Activated T-cell treated with anti-CD3 and anti-CD28 coated beads, Interleukin-2, amount 50 U/mL, for 24 hours (primary cell): Measurements from ENCODE around the gene LFNG.
"Not testable (repeated sequence)": the region's sequence is repeated elsewhere in the genome, so short reads cannot be mapped to it uniquely, and the experiment has no call there.

Experiments
- DNase-seq: peaks from one replicate; pipeline ENCODE4 v3.0.0-alpha.2; 2020
- H3K27ac Mint-ChIP-seq: 2 replicates; pipeline ENCODE4 v1.8.0; 2020; ENCODE audit warnings: mild to moderate bottlenecking, mixed read lengths
- H3K27me3 Mint-ChIP-seq: 2 replicates; pipeline ENCODE4 v1.8.0; 2020; ENCODE audit warnings: mixed read lengths
- H3K36me3 Mint-ChIP-seq: 2 replicates; pipeline ENCODE4 v1.8.0; 2020; ENCODE audit warnings: low read depth, mixed read lengths
- H3K4me1 Mint-ChIP-seq: 2 replicates; pipeline ENCODE4 v1.8.0; 2020; ENCODE audit warnings: low read depth, mixed read lengths
- H3K4me3 Mint-ChIP-seq: 2 replicates; pipeline ENCODE4 v1.8.0; 2020; ENCODE audit warnings: mild to moderate bottlenecking, moderate library complexity, mixed read lengths
- H3K9me3 Mint-ChIP-seq: 2 replicates; pipeline ENCODE4 v1.8.0; 2020; ENCODE audit warnings: mixed read lengths

Gene LFNG

DNA sequence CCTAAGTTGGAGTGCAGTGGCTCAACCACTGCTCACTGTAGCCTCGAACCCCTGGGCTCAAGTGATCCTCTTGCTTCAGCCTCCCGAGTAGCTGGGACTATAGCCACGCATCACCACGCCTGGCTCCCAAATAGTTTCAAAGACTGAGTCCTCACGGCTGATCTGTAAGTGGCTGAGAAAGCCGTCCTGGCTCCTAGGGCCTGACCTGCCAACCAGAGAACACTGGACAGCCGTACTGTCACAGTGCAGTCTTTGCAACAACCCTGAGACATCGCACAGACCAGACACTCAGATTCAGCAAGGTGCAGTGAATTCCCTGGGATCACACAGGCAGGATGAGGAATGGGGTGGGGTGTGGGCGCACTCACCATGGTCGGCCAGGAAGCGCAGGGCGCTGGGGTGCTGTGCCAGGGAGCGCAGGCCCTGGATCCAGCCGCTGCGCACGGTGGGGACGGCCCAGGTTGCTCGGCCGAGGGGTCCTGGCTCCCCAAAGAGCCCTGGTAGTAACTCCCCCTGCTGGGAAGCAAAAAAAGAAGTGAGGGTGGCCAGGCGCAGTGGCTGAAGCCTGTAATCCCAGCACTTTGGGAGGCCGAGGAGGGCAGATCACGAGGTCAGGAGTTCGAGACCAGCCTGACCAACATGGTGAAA, 25.1 kb downstream of the LFNG start:
- H3K27ac Mint-ChIP-seq, result no peak overlapping the region
- H3K36me3 Mint-ChIP-seq, result peaks cover 84% of the 10 kb centered on the region
- H3K4me1 Mint-ChIP-seq, result peaks cover 2% of the 10 kb centered on the region
- H3K27me3 Mint-ChIP-seq, result no peaks in the 10 kb centered on the region
- no peak overlapping the region for H3K4me3 Mint-ChIP-seq
- H3K9me3 Mint-ChIP-seq, result no peaks in the 10 kb centered on the region
- DNase-seq, result no peak

DNA sequence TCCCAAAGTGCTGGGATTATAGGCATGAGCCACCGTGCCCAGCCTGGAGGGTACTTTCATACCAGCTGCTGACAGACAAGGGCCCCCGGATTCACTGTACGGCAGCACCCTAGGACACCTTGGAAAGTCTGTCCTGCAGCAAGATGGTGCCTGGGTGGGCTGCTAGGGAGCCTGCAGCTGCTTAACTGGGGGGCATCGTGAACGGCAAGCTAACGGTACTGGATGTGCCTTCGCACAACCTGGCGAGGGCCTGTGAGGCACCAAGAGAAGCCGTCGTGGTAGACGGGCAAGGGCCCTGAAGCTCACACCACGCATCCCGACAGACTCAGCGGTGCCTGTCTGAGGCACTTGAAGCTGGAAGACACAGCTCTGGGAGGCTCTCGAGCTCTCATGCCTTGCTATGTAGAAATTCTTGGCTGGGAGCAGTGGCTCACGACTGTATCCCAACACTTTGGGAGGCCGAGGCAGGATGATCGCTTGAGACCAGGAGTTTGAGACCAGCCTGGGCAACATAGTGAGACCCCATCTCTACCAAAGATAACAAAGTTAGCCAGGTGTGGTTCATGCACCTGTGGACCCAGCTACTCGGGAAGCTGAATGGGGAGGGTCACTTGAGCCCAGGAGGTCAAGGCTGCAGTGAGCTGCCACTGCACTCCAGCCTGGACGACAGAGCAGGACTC, 26.3 kb downstream of the LFNG start:
- Mint-ChIP-seq H3K4me1 (peaks cover 5% of the 10 kb centered on the region), H3K27me3 (no peaks in the 10 kb centered on the region), H3K9me3 (no peaks in the 10 kb centered on the region), H3K27ac (no peak overlapping the region), H3K36me3 (peaks cover 82% of the 10 kb centered on the region), H3K4me3 (no peak overlapping the region)
- no peak for DNase-seq

DNA sequence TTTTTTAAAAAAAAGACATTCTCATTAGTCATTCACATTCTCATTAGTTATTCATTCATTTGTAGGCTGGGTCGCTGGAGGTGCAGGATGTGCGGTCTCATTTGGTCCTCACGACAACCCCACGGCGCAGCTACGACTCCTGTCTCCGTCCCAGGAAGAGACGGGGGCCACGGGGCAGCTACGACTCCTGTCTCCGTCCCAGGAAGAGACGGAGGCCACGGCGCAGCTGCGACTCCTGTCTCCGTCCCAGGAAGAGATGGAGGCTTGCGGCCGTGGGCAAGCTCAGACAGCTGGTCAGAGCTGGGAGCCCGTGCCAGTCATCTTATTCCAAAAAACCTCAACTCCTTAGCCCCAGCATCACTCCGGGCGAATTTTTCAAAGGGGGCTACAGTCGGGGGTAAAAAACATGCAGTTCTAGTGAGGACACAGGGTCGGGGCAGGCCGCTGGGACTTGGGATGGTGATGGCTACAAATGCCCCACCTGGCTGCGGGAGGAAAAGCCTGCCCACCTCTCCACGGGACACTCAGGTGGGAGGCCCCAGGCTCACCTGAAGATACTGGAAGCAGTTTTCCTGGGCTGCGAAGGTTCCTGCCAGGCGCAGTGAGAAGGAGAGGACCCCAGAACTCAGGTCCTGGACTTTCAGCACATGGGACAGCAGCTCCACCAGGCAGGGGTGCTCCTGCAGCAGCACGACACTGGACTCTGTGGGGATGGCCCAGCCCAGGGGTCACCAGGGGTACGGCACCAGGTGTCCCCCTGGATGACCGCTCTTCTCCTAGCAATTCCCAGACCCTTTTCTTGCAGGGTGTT, 27.4 kb downstream of the LFNG start:
- no peak overlapping the region for H3K4me3 Mint-ChIP-seq
- no peak for DNase-seq
- peaks cover 83% of the 10 kb centered on the region for H3K36me3 Mint-ChIP-seq
- peaks cover 11% of the 10 kb centered on the region for H3K4me1 Mint-ChIP-seq
- H3K27me3 Mint-ChIP-seq, result no peaks in the 10 kb centered on the region
- H3K27ac Mint-ChIP-seq, result no peak overlapping the region
- no peaks in the 10 kb centered on the region for H3K9me3 Mint-ChIP-seq

DNA sequence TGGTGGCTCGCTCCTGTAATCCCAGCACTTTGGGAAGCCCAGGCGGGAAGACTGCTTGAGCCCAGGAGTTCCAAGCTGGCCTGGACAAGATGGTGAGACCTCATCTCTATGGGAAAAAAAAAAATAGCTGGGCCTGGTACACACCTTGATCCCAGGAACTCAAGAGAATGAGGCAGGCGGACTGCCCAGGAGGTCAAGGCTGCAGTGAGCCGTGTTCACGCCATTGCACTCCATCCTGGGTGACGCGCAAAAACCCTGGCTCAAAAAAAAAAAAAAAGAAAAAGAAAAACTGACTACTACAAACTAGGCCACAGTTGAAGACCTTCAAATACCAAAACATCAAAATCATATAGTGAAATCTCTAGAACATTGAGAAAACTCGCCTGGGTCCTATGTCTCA, 31.8 kb downstream of the LFNG start:
- Mint-ChIP-seq H3K27ac (no peak overlapping the region), H3K9me3 (no peaks in the 10 kb centered on the region), H3K4me3 (no peak overlapping the region), H3K4me1 (peaks cover 32% of the 10 kb centered on the region), H3K27me3 (no peaks in the 10 kb centered on the region), H3K36me3 (peaks cover 67% of the 10 kb centered on the region)
- DNase-seq, result no peak

DNA sequence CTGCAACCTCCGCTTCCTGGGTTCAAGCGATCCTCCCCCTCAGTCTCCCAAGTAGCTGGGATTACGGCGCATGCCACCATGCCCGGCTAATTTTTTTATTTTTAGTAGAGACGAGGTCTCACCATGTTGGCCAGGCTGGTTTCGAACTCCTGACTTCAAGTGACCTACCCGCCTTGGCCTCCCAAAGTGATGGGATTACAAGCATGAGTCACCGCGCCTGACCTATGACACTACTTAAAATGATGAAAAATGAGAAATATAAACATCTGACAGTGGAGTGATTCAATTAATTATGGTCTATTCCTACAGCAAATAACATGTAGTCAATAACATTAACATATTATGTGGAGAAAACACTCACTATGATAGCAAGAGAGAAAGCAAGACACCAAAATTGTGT, 33.5 kb downstream of the LFNG start:
- Mint-ChIP-seq H3K4me3 (peak overlapping the region; percentile 92), H3K9me3 (no peaks in the 10 kb centered on the region), H3K27ac (peak overlapping the region; percentile 24), H3K36me3 (peaks cover 51% of the 10 kb centered on the region), H3K27me3 (no peaks in the 10 kb centered on the region), H3K4me1 (peaks cover 37% of the 10 kb centered on the region)
- no peak for DNase-seq

DNA sequence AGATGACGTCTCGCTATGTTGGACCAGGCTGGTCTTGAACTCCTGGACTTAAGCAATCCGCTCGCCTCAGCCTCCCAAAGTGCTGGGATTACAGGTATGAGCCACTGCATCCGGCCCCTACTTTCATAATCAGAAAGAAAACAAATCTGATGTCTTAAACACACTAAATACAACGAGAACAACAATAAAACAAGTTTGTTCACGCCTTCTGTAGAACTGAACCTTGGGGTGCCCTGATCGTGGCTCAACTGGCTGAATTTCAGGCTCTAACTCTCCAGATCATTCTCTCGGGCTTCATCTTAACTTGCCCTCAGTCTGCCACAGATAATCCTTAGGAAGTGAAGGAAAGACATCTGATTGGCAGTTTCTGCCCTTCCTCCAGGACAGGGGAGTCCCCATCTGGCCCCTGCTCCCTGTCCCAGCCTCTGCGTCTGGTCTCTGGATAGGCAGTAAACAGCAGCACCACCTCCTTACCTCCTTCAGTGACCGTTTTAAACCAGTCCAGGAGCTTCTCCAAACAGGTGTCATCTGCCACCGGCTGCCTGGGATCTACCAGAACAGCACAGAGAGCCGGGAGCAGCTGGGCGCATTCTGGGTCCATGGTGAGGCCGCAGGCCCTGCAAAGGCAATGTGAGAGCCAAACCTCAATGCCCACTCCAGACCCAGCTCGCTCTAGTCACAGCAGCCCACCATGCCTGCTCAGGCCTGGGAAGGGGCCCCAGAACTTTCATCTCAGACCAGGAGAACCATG, 34.4 kb downstream of the LFNG start:
- Mint-ChIP-seq H3K27me3 (no peaks in the 10 kb centered on the region), H3K27ac (peak overlapping the region; percentile 91), H3K4me1 (peaks cover 40% of the 10 kb centered on the region), H3K4me3 (peak overlapping the region; percentile 92), H3K9me3 (no peaks in the 10 kb centered on the region), H3K36me3 (peaks cover 45% of the 10 kb centered on the region)
- DNase-seq, result no peak

DNA sequence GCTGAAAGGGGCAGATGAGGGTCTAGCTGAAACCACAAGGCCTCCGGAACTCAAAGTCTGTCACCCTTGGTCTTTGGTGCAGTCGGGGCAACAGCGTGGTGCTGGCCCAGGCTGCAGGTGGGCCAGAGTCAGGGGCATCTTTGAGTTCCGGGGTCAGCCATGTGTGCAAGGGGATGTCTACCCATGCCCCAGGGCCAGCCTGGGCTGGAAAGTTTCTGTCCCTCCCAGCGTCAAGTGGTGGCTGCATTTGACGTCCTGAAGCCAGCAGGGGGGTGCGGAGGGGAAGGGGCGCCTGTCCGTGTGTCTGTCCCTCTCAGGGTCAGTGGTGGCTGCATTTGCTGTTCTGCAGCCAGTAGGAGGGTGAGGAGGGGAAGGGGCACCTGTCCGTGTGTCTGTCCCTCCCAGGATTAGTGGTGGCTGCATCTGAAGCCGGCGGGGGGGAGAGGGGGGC, 35.1 kb downstream of the LFNG start:
- peaks cover 38% of the 10 kb centered on the region for H3K36me3 Mint-ChIP-seq
- peaks cover 39% of the 10 kb centered on the region for H3K4me1 Mint-ChIP-seq
- H3K4me3 Mint-ChIP-seq, result peak overlapping the region; percentile 92
- no peak for DNase-seq
- peak overlapping the region; percentile 91 for H3K27ac Mint-ChIP-seq
- no peaks in the 10 kb centered on the region for H3K9me3 Mint-ChIP-seq
- no peaks in the 10 kb centered on the region for H3K27me3 Mint-ChIP-seq

DNA sequence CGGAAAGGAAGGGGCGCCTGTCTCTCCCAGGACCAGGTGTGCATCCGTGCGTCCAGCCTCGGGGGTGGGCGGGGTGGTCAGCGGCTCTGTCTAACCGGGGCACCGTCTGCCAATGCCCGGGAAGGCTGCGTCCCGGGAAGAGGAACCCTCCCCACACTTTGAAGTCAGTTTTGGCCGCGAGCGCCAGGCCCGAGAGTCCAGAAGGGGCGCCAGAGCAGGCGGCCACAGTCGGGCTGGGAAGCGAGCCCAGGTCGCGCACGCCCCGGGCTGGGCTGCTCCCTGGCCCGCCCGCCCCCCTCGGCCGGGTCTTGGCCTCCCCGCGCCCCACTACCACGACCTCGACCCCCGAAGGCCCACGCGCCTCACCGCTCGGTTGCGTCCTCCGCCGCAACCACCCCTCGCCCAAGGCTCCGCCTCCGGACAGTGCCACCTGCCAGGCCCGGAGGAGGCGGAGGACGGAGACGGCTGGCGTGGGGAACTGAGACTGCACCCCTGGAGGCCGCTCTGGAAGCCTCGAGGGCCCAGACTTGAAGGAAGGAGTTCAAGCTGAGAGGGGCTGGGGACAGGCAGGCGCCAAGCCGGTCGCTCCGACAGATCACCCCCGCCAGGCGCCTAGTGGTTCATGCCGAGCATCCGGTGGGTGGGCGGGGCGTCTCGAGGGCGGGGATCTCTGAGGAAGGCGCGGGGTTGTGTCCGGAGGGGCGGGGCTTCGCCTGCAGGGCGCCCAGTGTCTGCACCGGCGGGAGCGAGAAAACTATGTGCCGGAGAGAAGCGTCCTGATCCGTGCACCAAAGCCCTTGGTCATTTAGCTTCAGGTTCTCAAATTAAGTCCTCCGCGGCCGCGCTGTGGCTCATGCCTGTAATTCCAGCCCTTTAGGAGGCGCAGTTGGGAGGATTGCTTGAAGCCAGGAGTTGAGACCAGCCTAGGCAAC, 35.8 kb downstream of the LFNG start, which contains the start of gene BRAT1:
Gene BRAT1 (minus strand): TSS at position 404 of the 932 bp plus-strand sequence. CDS start 1,093 bp downstream, outside the sequence.
- no peaks in the 10 kb centered on the region for H3K9me3 Mint-ChIP-seq
- DNase-seq, result peak; percentile 96
- H3K4me3 Mint-ChIP-seq, result peak within 1 kb of the TSS; percentile 92
- peaks cover 44% of the 10 kb centered on the region for H3K4me1 Mint-ChIP-seq
- peak within 1 kb of the TSS; percentile 96 for H3K27ac Mint-ChIP-seq
- no peaks in the 10 kb centered on the region for H3K27me3 Mint-ChIP-seq
- peaks cover 34% of the 10 kb centered on the region for H3K36me3 Mint-ChIP-seq

DNA sequence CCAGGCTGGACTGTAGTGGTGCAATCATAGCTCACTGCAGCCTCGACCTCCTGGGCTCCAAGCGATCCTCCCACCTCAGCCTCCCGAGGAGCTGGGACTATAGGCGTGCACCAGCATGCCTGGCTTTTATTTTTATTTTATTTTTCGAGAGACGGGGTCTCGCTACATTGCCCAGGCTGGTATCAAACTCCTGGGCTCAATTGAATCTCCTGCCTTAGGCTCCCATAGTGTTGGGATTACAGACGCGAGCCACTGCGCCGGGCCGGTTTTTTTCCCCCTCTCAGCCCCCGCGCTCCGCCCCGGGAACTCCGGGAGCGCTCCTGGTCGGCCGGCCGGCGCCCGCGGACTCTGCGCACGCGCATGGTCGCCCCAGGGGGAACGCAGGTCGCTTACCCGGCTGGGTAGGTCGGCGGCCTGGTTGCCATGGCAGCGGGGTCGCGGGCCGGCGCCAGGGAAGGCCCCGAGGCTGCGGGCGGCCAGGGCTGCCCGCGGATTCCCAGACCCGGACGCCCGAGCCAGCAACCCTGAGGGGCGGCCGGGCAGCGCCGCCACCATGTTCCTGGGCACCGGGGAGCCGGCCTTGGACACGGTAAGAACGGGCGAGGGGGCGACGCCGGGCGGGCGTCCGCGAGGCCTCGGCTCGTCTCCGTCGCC, 39.2 kb downstream of the LFNG start, which contains the start of gene IQCE:
Gene IQCE (plus strand): TSS at position 351 of the 654 bp plus-strand sequence. CDS start 203 bp downstream, at position 554.
- Mint-ChIP-seq H3K4me1 (peaks cover 29% of the 10 kb centered on the region), H3K4me3 (peak within 1 kb of the TSS; percentile 81), H3K27me3 (no peaks in the 10 kb centered on the region), H3K27ac (peak within 1 kb of the TSS; percentile 29), H3K36me3 (peaks cover 9% of the 10 kb centered on the region), H3K9me3 (no peaks in the 10 kb centered on the region)
- DNase-seq, result peak; percentile 94

DNA sequence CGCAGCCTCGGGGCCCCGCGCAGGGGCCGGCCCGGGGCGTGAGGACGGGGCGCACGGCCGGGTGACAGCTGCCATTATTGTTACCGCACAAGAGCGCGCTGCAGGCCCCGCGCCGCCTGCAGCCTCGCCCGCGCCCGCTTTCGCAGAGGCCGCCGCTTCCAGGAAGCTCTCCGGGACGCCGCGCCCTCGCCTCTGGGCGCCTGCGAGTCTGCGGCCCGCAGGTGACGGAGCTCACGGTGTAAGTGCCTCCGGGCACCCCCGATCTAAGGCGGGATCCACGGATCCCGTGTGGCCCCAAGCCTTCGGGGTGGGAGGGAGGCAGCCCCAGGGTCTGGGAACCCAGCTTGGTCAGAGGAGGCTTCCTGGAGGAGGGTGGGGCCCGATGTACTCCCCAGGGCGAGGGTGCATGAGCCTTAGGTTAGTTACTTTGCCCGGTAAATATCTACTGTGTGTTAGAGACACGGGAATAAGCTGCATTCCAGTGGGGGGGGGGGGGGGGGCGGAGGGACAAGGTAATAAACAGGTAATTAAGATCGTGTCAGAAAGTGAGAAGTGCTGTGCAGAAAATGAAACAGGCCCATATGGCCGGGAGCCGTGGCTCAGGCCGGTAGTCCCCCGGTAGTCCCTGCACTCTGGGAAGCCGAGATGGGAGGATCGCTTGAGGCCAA, 39.8 kb downstream of the LFNG start:
- H3K36me3 Mint-ChIP-seq, result peaks cover 4% of the 10 kb centered on the region
- H3K4me3 Mint-ChIP-seq, result peak overlapping the region; percentile 81
- DNase-seq, result no peak
- H3K4me1 Mint-ChIP-seq, result peaks cover 22% of the 10 kb centered on the region
- no peak overlapping the region for H3K27ac Mint-ChIP-seq
- H3K9me3 Mint-ChIP-seq, result no peaks in the 10 kb centered on the region
- H3K27me3 Mint-ChIP-seq, result no peaks in the 10 kb centered on the region

DNA sequence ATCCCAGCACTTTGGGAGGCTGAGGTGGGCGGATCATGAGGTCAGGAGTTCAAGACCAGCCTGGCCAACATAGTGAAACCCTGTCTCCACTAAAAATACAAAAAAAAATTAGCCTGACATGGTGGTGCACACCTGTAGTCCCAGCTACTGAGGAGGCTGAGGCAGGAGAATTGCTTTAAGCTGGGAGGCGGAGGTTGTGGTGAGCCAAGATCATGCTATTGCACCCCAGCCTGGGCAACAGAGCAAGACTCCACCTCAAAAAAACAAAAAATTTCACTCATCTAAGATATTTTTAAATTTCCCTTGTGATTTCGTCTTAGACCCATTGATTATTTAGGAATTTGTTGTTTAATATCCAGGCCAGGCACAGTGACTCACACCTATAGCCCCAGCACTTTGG, 44.4 kb downstream of the LFNG start:
- not testable (repeated sequence) for H3K27ac Mint-ChIP-seq, H3K9me3 Mint-ChIP-seq, H3K36me3 Mint-ChIP-seq, H3K4me3 Mint-ChIP-seq, H3K27me3 Mint-ChIP-seq, DNase-seq
- peaks cover 23% of the 10 kb centered on the region for H3K4me1 Mint-ChIP-seq

DNA sequence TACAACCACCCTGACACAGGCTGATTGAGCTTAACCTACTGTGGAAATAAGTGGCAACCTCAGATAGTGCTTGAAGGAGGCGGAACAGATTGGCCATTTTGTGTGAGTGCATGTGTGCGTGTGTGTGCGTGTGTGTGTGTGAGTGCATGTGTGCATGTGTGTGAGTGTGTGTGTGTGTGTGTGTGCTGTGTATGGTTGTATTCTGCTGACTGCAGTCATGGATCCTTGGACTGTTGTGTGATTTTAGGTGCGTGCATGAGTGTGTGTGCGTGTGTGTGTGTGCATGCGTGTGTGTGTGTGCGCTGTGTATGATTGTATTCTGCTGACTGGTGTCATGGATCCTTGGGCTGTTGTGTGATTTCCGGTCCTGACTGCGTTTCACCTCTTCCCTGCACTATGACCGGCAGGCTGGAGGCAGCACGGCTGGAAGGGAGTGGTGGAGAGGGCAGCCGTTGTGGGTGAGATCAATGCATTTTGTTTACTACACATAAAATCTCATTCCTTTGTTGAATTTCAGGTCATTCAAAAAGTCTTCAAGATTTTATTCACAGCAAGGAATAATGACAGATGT, 45.5 kb downstream of the LFNG start:
- Mint-ChIP-seq H3K36me3 (no peaks in the 10 kb centered on the region), H3K27ac (no peak overlapping the region), H3K27me3 (no peaks in the 10 kb centered on the region), H3K4me1 (peaks cover 18% of the 10 kb centered on the region), H3K9me3 (no peaks in the 10 kb centered on the region), H3K4me3 (no peak overlapping the region)
- DNase-seq, result no peak
